ENCODE results near the gene ZDHHC21. TPM values are rescaled to one million over a fixed set of nuclear protein-coding genes. Genes with fewer than 3 reads are reported as not detected.

The ZDHHC21 gene
- total and polyA plus RNA-seq, 9 donors: 7.8 to 16.4 (median 11.1) TPM

DNA sequence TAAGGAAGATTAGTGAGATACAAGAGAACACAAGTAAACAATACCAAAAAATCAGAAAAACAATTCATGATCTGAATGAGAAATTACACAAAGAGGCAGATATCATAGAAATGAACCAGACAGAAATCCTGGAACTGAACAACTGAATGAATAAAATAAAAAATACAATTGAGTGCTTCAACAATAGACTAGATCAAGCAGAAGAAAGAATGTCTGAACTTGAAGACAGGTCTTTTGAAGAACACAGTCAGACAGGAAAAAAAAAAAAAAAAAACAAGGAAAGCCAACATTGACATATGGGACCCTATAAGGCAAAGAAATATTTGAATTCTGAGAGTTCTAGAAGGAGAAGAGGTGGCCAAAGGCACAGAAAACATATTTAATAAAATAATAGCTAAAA, 115.2 kb downstream of the ZDHHC21 start:
- Histone ChIP-seq H3K4me3 (ENCODE audit: low read length) (no peak overlapping the region), H3K4me1 (ENCODE audit: control insufficient read depth, insufficient read depth, low read length) (no peaks in the 10 kb centered on the region)

DNA sequence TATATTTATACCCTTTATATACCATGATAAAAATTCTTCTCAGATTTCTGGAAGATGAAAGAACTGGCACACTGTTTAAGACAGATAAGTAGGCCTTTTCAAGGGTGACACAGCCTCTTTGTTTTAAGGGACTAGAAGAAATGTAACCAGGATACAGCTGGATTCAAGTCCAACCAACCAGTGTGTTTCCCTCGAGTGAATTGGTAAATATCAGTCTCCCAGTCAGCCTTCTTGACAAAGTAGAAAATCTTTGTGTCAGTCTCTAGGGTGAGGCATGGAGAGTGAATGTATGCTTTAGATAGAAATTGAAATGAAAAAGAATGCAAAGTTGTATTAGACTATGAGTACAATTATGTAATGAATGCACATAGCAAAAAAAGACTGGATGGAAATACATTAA, 119.1 kb downstream of the ZDHHC21 start:
- Histone ChIP-seq H3K4me3 (ENCODE audit: low read length) (no peak overlapping the region), H3K27ac (ENCODE audit: low read length) (no peak overlapping the region), H3K27me3 (ENCODE audit: control insufficient read depth, insufficient read depth, low read length) (no peaks in the 10 kb centered on the region), H3K9me3 (replicated peaks; ENCODE audit: control insufficient read depth, low read depth, low read length) (peaks cover 4% of the 10 kb centered on the region), H3K4me1 (ENCODE audit: control insufficient read depth, insufficient read depth, low read length) (no peaks in the 10 kb centered on the region), H3K36me3 (ENCODE audit: control insufficient read depth, insufficient read depth, low read length) (no peaks in the 10 kb centered on the region)
- whole genome bisulfite sequencing (ENCODE audit: insufficient coverage): 67% methylated on average over 1 of the region's 1 CpG
- no peak for DNase-seq

More for the DNA sequence above, 115.2 kb downstream of the ZDHHC21 start:
- no peaks in the 10 kb centered on the region for H3K36me3 ChIP-seq (ENCODE audit: control insufficient read depth, insufficient read depth, low read length)
- no peak for DNase-seq
- H3K9me3 ChIP-seq (replicated peaks; ENCODE audit: control insufficient read depth, low read depth, low read length): peaks cover 12% of the 10 kb centered on the region
- H3K27ac ChIP-seq (ENCODE audit: low read length): no peak overlapping the region
- H3K27me3 ChIP-seq (ENCODE audit: control insufficient read depth, insufficient read depth, low read length): no peaks in the 10 kb centered on the region

DNA sequence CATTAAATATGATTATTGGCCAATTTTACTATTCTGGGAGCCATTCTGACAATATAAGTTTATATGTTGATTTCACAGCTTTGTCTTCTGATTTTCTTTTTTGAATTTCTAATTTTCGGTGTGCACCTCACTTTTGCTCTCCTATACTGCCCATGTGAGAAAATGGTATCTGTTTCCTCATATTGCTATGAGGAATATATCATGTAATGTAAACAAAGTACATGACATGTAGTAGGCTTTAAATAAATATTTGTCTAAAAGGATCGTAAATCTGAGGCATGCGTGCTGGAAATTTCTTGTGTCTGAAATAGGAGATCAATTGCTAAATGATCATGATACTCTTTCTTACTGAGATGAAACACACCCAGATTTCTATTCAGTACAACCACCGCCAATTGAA, 119.9 kb downstream of the ZDHHC21 start:
- no CpG with 5 or more reads among the region's 4 CpGs for WGBS (ENCODE audit: insufficient coverage)
- no peak overlapping the region for H3K4me3 ChIP-seq (ENCODE audit: low read length)
- no peak overlapping the region for H3K27ac ChIP-seq (ENCODE audit: low read length)
- DNase-seq: no peak
- no peaks in the 10 kb centered on the region for H3K27me3 ChIP-seq (ENCODE audit: control insufficient read depth, insufficient read depth, low read length)
- no peaks in the 10 kb centered on the region for H3K4me1 ChIP-seq (ENCODE audit: control insufficient read depth, insufficient read depth, low read length)
- H3K36me3 ChIP-seq (ENCODE audit: control insufficient read depth, insufficient read depth, low read length): no peaks in the 10 kb centered on the region
- peaks cover 3% of the 10 kb centered on the region for H3K9me3 ChIP-seq (replicated peaks; ENCODE audit: control insufficient read depth, low read depth, low read length)

DNA sequence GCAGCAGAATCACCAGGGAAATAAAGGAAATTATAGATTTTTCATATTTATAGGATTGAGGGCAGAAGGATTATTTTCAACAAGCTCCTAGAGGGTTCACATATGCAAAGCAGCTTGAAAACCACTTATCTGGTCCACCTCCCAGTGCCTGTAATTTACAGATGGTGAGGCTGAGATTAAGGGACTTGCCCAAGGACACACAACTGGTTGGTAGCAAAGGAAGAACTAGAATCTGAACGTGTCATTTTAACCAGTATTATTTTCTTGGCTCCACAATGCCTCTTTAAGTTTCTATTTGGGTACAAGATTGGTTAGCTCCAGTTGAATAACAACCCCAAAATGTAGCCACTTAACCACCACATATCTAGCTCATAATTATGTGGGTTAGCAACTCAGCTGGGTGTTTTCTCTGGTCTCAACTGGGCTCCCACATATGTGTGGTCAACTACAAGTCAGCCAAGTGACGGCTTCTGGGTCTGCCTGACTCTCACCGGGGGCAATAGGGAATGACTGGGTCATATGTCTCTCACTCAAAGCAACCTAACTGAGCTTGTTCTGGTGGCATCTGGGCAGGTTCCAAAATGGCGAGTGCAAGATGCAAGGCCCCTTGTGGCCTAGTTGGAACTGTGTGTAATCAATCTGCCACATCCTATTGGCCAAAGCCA, 127.7 kb downstream of the ZDHHC21 start:
- no peak for DNase-seq
- 80% methylated on average over 1 of the region's 4 CpGs for WGBS (ENCODE audit: insufficient coverage)
- Histone ChIP-seq H3K9me3 (replicated peaks; ENCODE audit: control insufficient read depth, low read depth, low read length) (no peaks in the 10 kb centered on the region), H3K27ac (ENCODE audit: low read length) (no peak overlapping the region), H3K4me1 (ENCODE audit: control insufficient read depth, insufficient read depth, low read length) (peaks cover 3% of the 10 kb centered on the region), H3K4me3 (ENCODE audit: low read length) (no peak overlapping the region), H3K27me3 (ENCODE audit: control insufficient read depth, insufficient read depth, low read length) (no peaks in the 10 kb centered on the region), H3K36me3 (ENCODE audit: control insufficient read depth, insufficient read depth, low read length) (no peaks in the 10 kb centered on the region)

DNA sequence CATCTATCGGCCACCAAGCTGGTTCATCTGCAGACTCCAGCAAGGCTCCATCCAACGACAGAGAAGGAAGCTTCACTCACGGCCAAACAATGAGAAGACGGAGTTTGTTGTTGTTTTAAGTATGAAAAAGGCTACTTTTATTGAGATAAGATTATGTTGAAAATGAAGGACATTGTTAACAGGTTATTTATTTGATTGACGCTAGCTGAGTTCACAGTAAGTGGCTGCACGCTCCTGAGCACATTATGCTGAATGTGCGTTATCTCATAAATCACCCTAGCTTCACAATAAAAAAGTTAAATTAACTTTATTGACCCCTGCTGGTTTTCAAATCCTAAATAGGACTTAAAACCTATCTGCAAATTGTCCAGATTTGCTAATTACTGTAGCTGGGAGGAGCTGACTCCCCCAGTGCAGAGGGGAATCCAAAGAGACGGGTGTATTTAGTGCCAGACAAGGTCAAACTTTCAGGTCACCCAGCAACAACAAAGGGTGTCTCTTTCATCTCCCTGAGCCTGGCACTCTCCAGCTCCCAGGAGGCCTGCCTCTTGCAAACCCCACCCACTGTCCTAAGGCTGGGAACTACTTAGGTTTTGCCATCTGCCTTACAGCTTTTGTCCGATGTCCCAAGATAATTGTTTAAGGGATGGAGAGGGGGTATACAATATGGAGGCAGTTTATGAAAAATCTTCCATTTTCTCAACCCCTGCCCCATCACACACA, 129.2 kb downstream of the ZDHHC21 start:
- H3K4me3 ChIP-seq (ENCODE audit: low read length): no peak overlapping the region
- 84% methylated on average over 5 of the region's 9 CpGs for WGBS (ENCODE audit: insufficient coverage)
- no peaks in the 10 kb centered on the region for H3K36me3 ChIP-seq (ENCODE audit: control insufficient read depth, insufficient read depth, low read length)

DNA sequence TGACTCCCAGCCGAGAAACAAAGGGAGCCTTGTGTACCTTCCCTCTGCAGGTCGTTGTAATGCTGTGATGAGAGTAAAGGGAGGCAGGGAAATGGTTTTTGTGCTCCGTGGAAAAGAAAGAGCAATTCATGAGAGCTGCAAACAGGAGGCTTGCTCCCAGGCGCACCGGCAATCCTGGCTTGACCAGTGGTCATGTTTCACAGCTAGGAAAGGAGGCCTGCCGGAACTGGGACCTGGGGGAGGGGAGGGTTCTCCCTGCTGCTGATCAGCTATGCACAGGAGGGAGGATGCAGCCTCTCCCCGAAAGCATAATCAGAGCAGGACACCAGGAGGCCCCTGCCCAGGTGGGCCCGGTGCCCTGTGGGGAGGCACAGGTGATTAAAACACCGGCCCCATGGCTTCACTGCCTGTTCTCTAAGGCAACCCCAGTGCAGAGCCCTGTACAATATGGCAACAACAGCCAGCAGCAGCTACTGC, 131.3 kb downstream of the ZDHHC21 start:
- no peak overlapping the region for H3K27ac ChIP-seq (ENCODE audit: low read length)
- H3K9me3 ChIP-seq (replicated peaks; ENCODE audit: control insufficient read depth, low read depth, low read length): no peaks in the 10 kb centered on the region

More for the DNA sequence above, 129.2 kb downstream of the ZDHHC21 start:
- Histone ChIP-seq H3K27ac (ENCODE audit: low read length) (no peak overlapping the region), H3K4me1 (ENCODE audit: control insufficient read depth, insufficient read depth, low read length) (peaks cover 3% of the 10 kb centered on the region), H3K9me3 (replicated peaks; ENCODE audit: control insufficient read depth, low read depth, low read length) (no peaks in the 10 kb centered on the region), H3K27me3 (ENCODE audit: control insufficient read depth, insufficient read depth, low read length) (no peaks in the 10 kb centered on the region)
- DNase-seq: no peak

More for the DNA sequence above, 131.3 kb downstream of the ZDHHC21 start:
- Histone ChIP-seq H3K4me3 (ENCODE audit: low read length) (no peak overlapping the region), H3K36me3 (ENCODE audit: control insufficient read depth, insufficient read depth, low read length) (no peaks in the 10 kb centered on the region), H3K4me1 (ENCODE audit: control insufficient read depth, insufficient read depth, low read length) (peaks cover 3% of the 10 kb centered on the region), H3K27me3 (ENCODE audit: control insufficient read depth, insufficient read depth, low read length) (no peaks in the 10 kb centered on the region)
- 24% methylated on average over 8 of the region's 9 CpGs for WGBS (ENCODE audit: insufficient coverage)
- no peak for DNase-seq

Other genes with a start within 250 kb of the ZDHHC21 start
- gene CER1, start 29.3 kb upstream of the ZDHHC21 start, total RNA-seq: 0.22 TPM
- under 1 TPM in 5 of 8 donors, not detected in 3; 0.11 to 0.52 (median 0.23) TPM for gene CER1, start 29.3 kb upstream of the ZDHHC21 start, polyA plus RNA-seq (ENCODE audit: insufficient read depth in 1 of 8, insufficient read length in 8 of 8, low replicate concordance in 1 of 8)
- gene FREM1, start 217.0 kb upstream of the ZDHHC21 start, total RNA-seq: 23.2 TPM
- gene FREM1, start 217.0 kb upstream of the ZDHHC21 start, polyA plus RNA-seq (ENCODE audit: insufficient read depth in 1 of 8, insufficient read length in 8 of 8, low replicate concordance in 1 of 8): 10 to 100 TPM; 18.8 to 31.1 (median 26.1) TPM